B cell (primary cell): ENCODE measurements around the gene ARHGEF17. TPM values are rescaled to one million over a fixed set of nuclear protein-coding genes. Genes with fewer than 3 reads are reported as not detected.

ENCODE experiments used
- ATAC-seq: fragments of 200-7000 bp; cut with Tn5 transposase; one replicate; pipeline ENCODE4 v1.10.0; 2021; ENCODE audit warnings: low read depth, mild to moderate bottlenecking, moderate number of reproducible peaks, moderate library complexity
- CTCF ChIA-PET: fragments of 350-600 bp; sonication (Branson Sonifier 250); formaldehyde crosslinking; loops from one replicate; lab custom pipeline; 2021; ENCODE audit warnings: antibody characterized with exemption, inconsistent platforms; lab: Charles Lee
- POLR2A ChIA-PET: fragments of 350-600 bp; sonication (Branson Sonifier 250); formaldehyde crosslinking; loops from one replicate; lab custom pipeline; 2021; ENCODE audit warnings: antibody characterized with exemption; lab: Charles Lee
- DNase-seq: peaks from one replicate; pipeline ENCODE4 v3.0.0; 2013
- H2AFZ ChIP-seq: 2 replicates; pipeline ENCODE4 v1.6.1; 2012; ENCODE audit warnings: mild to moderate bottlenecking, low read depth, low read length; ENCODE audit not compliant: insufficient read depth, poor library complexity, severe bottlenecking
- H3K27ac ChIP-seq, 2 donors: 1 replicate in 1 of 2; 2 replicates in 1 of 2; pipeline ENCODE4 v1.5.1; 2012 to 2013; ENCODE audit warnings: low read length in 2 of 2, mild to moderate bottlenecking in 2 of 2, moderate library complexity in 1 of 2
- H3K27me3 ChIP-seq, 4 experiments: fragments of 200-600 bp in 1 of 4; sonication (generic) in 1 of 4; replicated peaks in 1 of 4; 1 replicate in 2 of 4; 2 replicates in 2 of 4; pipeline versions ENCODE4 v1.6.1 to v1.7.0; 2013 to 2016; ENCODE audit warnings: low read length in 3 of 4, mild to moderate bottlenecking in 2 of 4, mixed read lengths in 1 of 4, moderate library complexity in 1 of 4; ENCODE audit not compliant: insufficient read depth in 4 of 4, control insufficient read depth in 3 of 4; ENCODE audit errors: control extremely low read depth in 1 of 4
- H3K36me3 ChIP-seq, 2 experiments: replicated peaks in 1 of 2; 1 replicate in 1 of 2; 2 replicates in 1 of 2; pipeline versions ENCODE4 v1.6.1 to v1.7.1; 2013; ENCODE audit warnings: low read length in 1 of 2; ENCODE audit not compliant: insufficient read depth in 2 of 2, control insufficient read depth in 1 of 2; ENCODE audit errors: control extremely low read depth in 1 of 2, extremely low read depth in 1 of 2
- H3K4me1 ChIP-seq, 2 donors: fragments of 200-600 bp in 1 of 2; sonication (generic) in 1 of 2; 1 replicate in 1 of 2; 2 replicates in 1 of 2; pipeline versions ENCODE4 v1.5.1 to v1.6.1; 2013 to 2017; ENCODE audit warnings: low read length in 2 of 2; ENCODE audit not compliant: control insufficient read depth in 2 of 2, insufficient read depth in 2 of 2
- H3K4me2 ChIP-seq: replicated peaks from 2 replicates; pipeline ENCODE3; 2012; ENCODE audit warnings: mild to moderate bottlenecking, low read depth, low read length; ENCODE audit not compliant: poor library complexity, severe bottlenecking
- H3K4me3 ChIP-seq, 5 experiments: fragments of 200-600 bp in 1 of 5; sonication (generic) in 1 of 5; 1 replicate in 3 of 5; 2 replicates in 2 of 5; pipeline versions ENCODE4 v1.5.1 to v1.7.0; 2011 to 2016; ENCODE audit warnings: low read length in 4 of 5, mild to moderate bottlenecking in 4 of 5, low read depth in 2 of 5, control low read depth in 1 of 5, moderate library complexity in 1 of 5; ENCODE audit not compliant: insufficient read depth in 1 of 5; ENCODE audit errors: control extremely low read depth in 1 of 5, extremely low read depth in 1 of 5
- H3K79me2 ChIP-seq: fragments of 200-600 bp; sonication (generic); one replicate; pipeline ENCODE4 v1.6.0; 2016; ENCODE audit warnings: low read length; ENCODE audit not compliant: control insufficient read depth, insufficient read depth
- H3K9ac ChIP-seq: fragments of 200-600 bp; sonication (generic); 2 replicates; pipeline ENCODE4 v1.6.1; 2017; ENCODE audit warnings: mild to moderate bottlenecking, low read length, moderate library complexity
- H3K9me3 ChIP-seq, 3 donors: one replicate each; pipeline versions ENCODE4 v1.6.1 to v1.7.1; 2013; ENCODE audit warnings: low read length in 2 of 3; ENCODE audit not compliant: control insufficient read depth in 2 of 3, insufficient read depth in 1 of 3; ENCODE audit errors: control extremely low read depth in 1 of 3
- H4K20me1 ChIP-seq: 2 replicates; pipeline ENCODE4 v1.6.0; 2012; ENCODE audit warnings: mild to moderate bottlenecking, low read length; ENCODE audit not compliant: insufficient read depth, control insufficient read depth, poor library complexity, severe bottlenecking
- H3K27ac Mint-ChIP-seq: one replicate; pipeline ENCODE4 v1.8.0; 2021; ENCODE audit warnings: mixed read lengths
- H3K27me3 Mint-ChIP-seq: one replicate; pipeline ENCODE4 v1.8.0; 2021; ENCODE audit warnings: mixed read lengths
- H3K4me1 Mint-ChIP-seq: one replicate; pipeline ENCODE4 v1.8.0; 2021; ENCODE audit warnings: mixed read lengths
- H3K4me3 Mint-ChIP-seq: one replicate; pipeline ENCODE4 v1.8.0; 2021; ENCODE audit warnings: mixed read lengths
- H3K9me3 Mint-ChIP-seq: one replicate; pipeline ENCODE4 v1.8.0; 2022; ENCODE audit warnings: mixed read lengths; ENCODE audit not compliant: insufficient read depth
- CTCF ChIP-seq: fragments of 200-600 bp; IDR thresholded peaks from one replicate; pipeline ENCODE4 v1.8.0; 2022; ENCODE audit warnings: antibody characterized with exemption, mild to moderate bottlenecking
- EZH2 ChIP-seq: IDR thresholded peaks from 2 replicates; pipeline ENCODE4 v1.6.1; 2012; ENCODE audit warnings: borderline replicate concordance, low read depth, mild to moderate bottlenecking, moderate library complexity, low read length; ENCODE audit not compliant: insufficient read depth, poor library complexity, severe bottlenecking
- WGBS: methylation state at CpG from one replicate; pipeline ENCODE4 v1.1.5; 2013; ENCODE audit warnings: missing lambda C conversion rate; ENCODE audit not compliant: insufficient coverage; 5-methylcytosine and 5-hydroxymethylcytosine counted together
- intact Hi-C: fragments of 100-400 bp; cut with micrococcal nuclease; formaldehyde crosslinking; loops from one replicate; pipeline ENCODE4 v1.10.0; 2022
- polyA plus RNA-seq: library from polyadenylated mRNA; depleted of rRNA; stranded (reverse); fragments of >200 nt; gene quantifications from 2 replicates; pipeline ENCODE4 v1.2.3, GENCODE V29; 2012
- total RNA-seq, 2 donors: library from RNA; stranded (reverse); fragments of 120-200 nt in 1 of 2; gene quantifications; 1 replicate in 1 of 2; 2 replicates in 1 of 2; pipeline versions ENCODE4 v1.2.3 to v1.2.4, GENCODE V29; 2013 to 2022

ARHGEF17 gene
- total and polyA plus RNA-seq, 2 donors (not counting 1 experiment from before 2014, with no cell fraction given): 0.05 TPM; not detected in 1

- ATAC-seq (no peak), DNase-seq (no peak)
- no peak overlapping the region for H3K4me2 ChIP-seq
- H3K4me1 ChIP-seq: no peaks in the 10 kb centered on the region
- intact Hi-C loops: no loop called here
- H3K27me3 ChIP-seq: no peaks in the 10 kb centered on the region
- no peak overlapping the region for H3K9ac ChIP-seq
- no peak overlapping the region for H3K4me3 ChIP-seq
- TF ChIP-seq CTCF: no peak
- TF ChIP-seq EZH2: no peak
- CTCF ChIA-PET: interaction anchor here (1.0 to 1.7 kb wide), 3 partner anchors 10 to 39 kb away, joined by 3 to 5 read pairs (median 3); no protein-coding TSS in a partner anchor
- Mint-ChIP-seq H3K4me1 (peaks cover 6% of the 10 kb centered on the region), H3K27me3 (peaks cover 5% of the 10 kb centered on the region), H3K4me3 (no peak overlapping the region), H3K9me3 (no peaks in the 10 kb centered on the region), H3K27ac (no peak overlapping the region)
- no peak overlapping the region for H2AFZ ChIP-seq
- no peaks in the 10 kb centered on the region for H4K20me1 ChIP-seq
- 96% methylated on average over 4 of the region's 5 CpGs for WGBS
- POLR2A ChIA-PET: no interaction called here
- no peaks in the 10 kb centered on the region for H3K9me3 ChIP-seq
- no peaks in the 10 kb centered on the region for H3K79me2 ChIP-seq
- H3K27ac ChIP-seq: no peak overlapping the region
- no peaks in the 10 kb centered on the region for H3K36me3 ChIP-seq
These were observed 37.5 kb downstream of the ARHGEF17 start for GRCh38 chr11:73345481-73346160.

- WGBS: 88% methylated on average over 10 of the region's 10 CpGs
- H3K27me3 Mint-ChIP-seq: peaks cover 5% of the 10 kb centered on the region
These were observed 38.3 kb downstream of the ARHGEF17 start for GRCh38 chr11:73346186-73346935.

More at GRCh38 chr11:73346186-73346935, 38.3 kb downstream of the ARHGEF17 start:
- H3K27me3 ChIP-seq: no peaks in the 10 kb centered on the region
- no peaks in the 10 kb centered on the region for H3K9me3 Mint-ChIP-seq
- no peaks in the 10 kb centered on the region for H3K36me3 ChIP-seq
- H3K79me2 ChIP-seq: no peaks in the 10 kb centered on the region
- no peak overlapping the region for H3K27ac Mint-ChIP-seq
- no peak for DNase-seq
- no peak overlapping the region for H3K4me3 ChIP-seq
- H4K20me1 ChIP-seq: no peaks in the 10 kb centered on the region
- CTCF ChIA-PET: interaction anchor here (7.1 to 9.3 kb wide), 2 partner anchors 27 to 44 kb away, joined by 101 to 352 read pairs; partner anchors contain the start of gene RELT
- H3K9me3 ChIP-seq: no peaks in the 10 kb centered on the region
- peaks cover 0 to 2% of the 10 kb centered on the region in 2 donors for H3K4me1 ChIP-seq
- POLR2A ChIA-PET: no interaction called here
- intact Hi-C loops: no loop called here
- no peak overlapping the region for H2AFZ ChIP-seq
- no peak overlapping the region for H3K27ac ChIP-seq
- H3K9ac ChIP-seq: no peak overlapping the region
- H3K4me3 Mint-ChIP-seq: no peak overlapping the region
- ATAC-seq: no peak
- H3K4me1 Mint-ChIP-seq: peaks cover 10% of the 10 kb centered on the region
- no peak overlapping the region for H3K4me2 ChIP-seq
- TF ChIP-seq CTCF: no peak
- TF ChIP-seq EZH2: no peak
